ENCODE data around the gene FMR1.

FMR1 gene
- 102 reads per million, percentile 83 among the genes with 10 or more reads in this experiment for total RNA-seq

DNA sequence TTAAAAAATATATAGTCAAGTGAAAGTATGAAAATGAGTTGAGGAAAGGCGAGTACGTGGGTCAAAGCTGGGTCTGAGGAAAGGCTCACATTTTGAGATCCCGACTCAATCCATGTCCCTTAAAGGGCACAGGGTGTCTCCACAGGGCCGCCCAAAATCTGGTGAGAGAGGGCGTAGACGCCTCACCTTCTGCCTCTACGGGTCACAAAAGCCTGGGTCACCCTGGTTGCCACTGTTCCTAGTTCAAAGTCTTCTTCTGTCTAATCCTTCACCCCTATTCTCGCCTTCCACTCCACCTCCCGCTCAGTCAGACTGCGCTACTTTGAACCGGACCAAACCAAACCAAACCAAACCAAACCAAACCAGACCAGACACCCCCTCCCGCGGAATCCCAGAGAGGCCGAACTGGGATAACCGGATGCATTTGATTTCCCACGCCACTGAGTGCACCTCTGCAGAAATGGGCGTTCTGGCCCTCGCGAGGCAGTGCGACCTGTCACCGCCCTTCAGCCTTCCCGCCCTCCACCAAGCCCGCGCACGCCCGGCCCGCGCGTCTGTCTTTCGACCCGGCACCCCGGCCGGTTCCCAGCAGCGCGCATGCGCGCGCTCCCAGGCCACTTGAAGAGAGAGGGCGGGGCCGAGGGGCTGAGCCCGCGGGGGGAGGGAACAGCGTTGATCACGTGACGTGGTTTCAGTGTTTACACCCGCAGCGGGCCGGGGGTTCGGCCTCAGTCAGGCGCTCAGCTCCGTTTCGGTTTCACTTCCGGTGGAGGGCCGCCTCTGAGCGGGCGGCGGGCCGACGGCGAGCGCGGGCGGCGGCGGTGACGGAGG lies at the start of gene FMR1:
FMR1 (plus strand) TSS at position 728 of the 831 bp plus-strand sequence. CDS start 261 bp downstream, outside the sequence.
- DNase-seq, result peak; percentile 89

DNA sequence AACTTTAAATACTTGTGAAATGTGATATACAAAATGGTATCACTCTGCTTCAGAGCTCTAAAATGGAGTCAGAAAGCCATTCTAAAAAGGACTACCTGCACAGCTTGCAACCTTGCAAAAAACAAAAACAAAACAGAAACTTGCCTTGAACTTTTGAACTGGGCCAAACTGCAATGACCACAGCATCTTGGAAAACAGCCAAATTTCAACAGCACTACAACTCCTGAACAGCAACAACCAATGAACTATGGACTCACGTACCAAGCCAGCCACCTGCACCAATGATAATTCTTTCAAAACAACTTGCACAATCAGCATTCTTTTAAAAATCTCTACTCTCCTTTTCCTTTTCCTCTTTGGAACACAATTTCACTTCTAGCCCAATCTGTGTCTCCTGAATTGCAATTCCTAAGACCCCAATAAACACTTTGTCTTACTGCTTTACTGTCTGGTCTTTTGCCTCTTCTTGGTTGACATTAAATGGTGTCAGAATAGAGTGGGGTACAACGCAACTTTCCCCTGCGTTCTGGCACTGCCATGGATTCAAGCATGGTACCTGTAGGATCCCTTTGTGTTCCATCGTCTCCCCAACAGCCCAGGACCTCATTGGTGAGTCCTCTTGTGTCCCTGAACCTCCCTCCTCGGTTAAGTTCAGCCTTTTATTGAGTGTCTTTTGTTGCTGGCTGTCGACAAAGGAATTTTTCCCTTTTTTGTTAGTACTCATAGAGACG lies 35.7 kb upstream of the FMR1 start:
- DNase-seq, result no peak

DNA sequence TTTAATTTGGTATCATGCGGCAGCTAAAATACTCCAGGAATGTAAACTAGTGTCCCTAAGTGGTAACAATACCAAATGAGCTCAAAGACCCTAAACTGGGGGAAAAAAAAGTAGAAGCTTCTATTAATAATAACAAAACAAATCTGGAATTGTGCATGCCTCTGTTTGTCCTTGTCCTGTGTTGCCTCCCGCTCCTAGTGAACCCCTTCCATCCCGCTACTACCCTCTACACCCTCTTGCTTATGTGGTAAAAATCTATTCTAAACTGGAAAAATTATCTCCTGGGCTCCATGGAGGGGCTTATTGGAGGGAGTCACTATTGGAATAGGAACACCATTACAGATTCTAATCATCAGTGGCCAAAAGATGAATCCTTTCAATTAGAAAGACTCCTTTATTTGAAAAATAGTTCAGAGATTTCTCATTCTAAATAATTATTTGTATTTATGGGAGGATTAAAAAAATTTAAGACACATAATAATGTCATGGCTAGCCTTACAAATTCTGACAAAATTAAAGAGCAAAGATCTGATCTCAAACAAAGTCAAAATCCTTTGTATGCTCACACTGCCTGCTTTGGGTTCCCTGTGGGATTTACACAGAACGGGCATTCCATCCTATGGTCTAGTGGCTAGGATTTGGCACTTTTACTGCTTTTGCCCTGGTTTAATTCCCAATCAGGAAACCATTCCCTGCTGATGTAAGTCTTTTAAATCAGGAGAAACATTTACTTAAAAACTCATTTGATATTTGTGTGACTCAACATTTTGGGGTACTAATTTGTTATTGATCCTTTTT lies 34.7 kb upstream of the FMR1 start:
- DNase-seq, result no peak

- no peak for DNase-seq
Measured at GRCh38 chrX:147877726-147878125, 34.0 kb upstream of the FMR1 start.

GRCh38 chrX:147884958-147885357 lies 26.8 kb upstream of the FMR1 start:
- no peak for DNase-seq

GRCh38 chrX:147890756-147891155 lies 21.0 kb upstream of the FMR1 start:
- no peak for DNase-seq

GRCh38 chrX:147891896-147892295 lies 19.8 kb upstream of the FMR1 start:
- DNase-seq, result no peak

- no peak for DNase-seq
Measured at GRCh38 chrX:147893741-147894140, 18.0 kb upstream of the FMR1 start.

GRCh38 chrX:147894366-147894963 lies 17.3 kb upstream of the FMR1 start:
- DNase-seq, result no peak

DNA sequence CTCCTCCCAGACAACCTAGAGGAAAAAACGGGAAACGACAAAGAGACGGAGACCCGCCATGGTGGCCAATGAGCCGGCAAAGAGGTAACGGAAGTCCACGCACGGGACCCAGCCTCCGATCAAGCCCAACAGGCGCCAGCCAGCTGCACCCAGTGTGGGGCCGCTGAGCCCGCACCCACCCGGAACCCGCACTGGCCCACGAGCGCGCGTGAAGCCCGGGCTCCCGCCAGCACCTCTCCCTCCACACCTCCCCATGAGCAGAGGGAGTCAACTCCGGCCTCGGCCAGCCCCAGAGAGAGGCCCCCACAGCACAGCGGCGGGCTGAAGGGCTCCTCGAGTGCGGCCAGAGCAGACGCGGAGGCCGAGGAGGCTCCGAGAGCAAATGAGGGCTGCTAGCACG lies 14.6 kb upstream of the FMR1 start:
- DNase-seq, result no peak

DNA sequence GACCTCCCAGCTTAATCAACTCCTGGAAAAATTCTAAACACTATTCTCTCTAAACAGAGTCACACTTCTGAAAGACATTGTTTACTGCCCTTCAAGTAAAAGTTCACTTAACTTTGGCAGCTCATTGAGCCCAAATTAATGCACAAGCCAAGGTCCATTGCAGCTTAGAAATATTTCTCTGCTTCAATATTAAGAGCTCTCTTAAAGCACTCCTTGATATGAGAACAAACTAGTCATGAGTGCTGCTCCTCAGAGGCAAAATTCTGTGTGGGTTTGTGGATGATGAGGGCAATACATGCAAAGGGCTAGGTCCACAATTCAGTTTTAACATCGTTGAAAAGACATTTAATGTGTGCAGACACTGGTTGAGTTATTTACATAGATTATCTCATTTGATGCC lies 12.8 kb upstream of the FMR1 start:
- no peak for DNase-seq

GRCh38 chrX:147899379-147900114 lies 12.2 kb upstream of the FMR1 start:
- DNase-seq, result no peak

DNA sequence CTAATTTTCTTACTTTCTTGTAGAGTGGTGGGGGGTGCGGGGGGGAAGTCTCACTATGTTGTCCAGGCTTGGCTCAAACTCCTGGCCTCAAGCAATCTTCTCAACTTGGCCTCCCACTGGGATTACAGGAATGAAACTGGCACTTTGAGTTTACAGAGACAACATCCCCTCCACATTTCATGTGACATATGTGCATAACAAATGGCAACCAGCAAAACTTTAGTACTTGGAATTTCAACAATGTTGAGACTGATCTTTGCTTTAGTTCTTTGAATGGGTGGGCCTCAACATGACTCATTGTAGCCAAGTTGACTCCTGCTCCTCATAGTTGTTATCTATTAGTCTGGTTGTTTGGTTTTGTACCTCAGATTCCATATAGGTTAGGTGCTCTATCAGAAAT lies 11.4 kb upstream of the FMR1 start:
- DNase-seq, result no peak

GRCh38 chrX:147901461-147902126 lies 10.1 kb upstream of the FMR1 start:
- no peak for DNase-seq

DNA sequence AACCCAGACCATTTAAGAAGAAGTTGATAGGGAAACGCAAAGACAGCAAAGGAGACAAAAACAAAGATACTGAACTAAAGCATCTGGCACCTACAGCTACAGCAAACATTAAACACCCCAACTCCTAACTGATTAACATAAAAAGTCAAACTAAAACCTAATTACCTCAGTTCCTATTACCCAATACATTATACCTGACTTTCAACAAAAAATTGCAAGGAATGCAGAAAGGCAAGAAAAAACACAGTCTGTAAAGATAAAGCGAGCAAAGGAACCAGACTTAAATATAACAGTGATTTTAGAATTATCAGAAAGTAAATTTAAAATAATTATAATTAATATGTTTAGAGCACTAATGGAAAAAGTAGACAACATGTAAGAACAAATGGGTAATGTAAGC lies 9.4 kb upstream of the FMR1 start:
- DNase-seq, result no peak

GRCh38 chrX:147908106-147908505 lies 3.6 kb upstream of the FMR1 start:
- DNase-seq, result no peak

- DNase-seq, result no peak
Measured at GRCh38 chrX:147910607-147911006, 1.1 kb upstream of the FMR1 start.

DNA sequence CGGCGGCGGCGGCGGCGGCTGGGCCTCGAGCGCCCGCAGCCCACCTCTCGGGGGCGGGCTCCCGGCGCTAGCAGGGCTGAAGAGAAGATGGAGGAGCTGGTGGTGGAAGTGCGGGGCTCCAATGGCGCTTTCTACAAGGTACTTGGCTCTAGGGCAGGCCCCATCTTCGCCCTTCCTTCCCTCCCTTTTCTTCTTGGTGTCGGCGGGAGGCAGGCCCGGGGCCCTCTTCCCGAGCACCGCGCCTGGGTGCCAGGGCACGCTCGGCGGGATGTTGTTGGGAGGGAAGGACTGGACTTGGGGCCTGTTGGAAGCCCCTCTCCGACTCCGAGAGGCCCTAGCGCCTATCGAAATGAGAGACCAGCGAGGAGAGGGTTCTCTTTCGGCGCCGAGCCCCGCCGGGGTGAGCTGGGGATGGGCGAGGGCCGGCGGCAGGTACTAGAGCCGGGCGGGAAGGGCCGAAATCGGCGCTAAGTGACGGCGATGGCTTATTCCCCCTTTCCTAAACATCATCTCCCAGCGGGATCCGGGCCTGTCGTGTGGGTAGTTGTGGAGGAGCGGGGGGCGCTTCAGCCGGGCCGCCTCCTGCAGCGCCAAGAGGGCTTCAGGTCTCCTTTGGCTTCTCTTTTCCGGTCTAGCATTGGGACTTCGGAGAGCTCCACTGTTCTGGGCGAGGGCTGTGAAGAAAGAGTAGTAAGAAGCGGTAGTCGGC lies 528 bp downstream of the FMR1 start:
- peak; percentile 13 for DNase-seq

GRCh38 chrX:147913570-147913969 lies 1.9 kb downstream of the FMR1 start:
- DNase-seq, result no peak

- no peak for DNase-seq
Measured at GRCh38 chrX:147914591-147914990, 2.9 kb downstream of the FMR1 start.
